Left hindlimb (tissue), 1 donor: ENCODE measurements around the gene PLCB3.

ENCODE experiments used
- DNase-seq: peaks from one replicate; pipeline ENCODE4 v3.0.0-alpha.2; 2018

Gene PLCB3

GRCh38 chr11:64222651-64223000, 28.7 kb upstream of the PLCB3 start:
- DNase-seq: no peak

DNA sequence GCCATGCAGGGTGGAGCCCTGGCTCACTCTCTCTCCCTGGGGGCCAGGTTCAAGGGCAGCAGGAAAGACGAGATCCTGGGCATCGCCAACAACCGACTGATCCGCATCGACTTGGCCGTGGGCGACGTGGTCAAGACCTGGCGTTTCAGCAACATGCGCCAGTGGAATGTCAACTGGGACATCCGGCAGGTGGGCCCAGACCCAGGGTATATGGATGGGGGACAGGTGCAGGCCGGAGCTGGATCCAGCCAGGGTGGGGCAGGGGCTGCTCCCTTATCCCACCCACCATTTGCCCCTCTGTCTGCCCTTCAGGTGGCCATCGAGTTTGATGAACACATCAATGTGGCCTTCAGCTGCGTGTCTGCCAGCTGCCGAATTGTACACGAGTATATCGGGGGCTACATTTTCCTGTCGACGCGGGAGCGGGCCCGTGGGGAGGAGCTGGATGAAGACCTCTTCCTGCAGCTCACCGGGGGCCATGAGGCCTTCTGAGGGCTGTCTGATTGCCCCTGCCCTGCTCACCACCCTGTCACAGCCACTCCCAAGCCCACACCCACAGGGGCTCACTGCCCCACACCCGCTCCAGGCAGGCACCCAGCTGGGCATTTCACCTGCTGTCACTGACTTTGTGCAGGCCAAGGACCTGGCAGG, 28.2 kb upstream of the PLCB3 start:
- peak; percentile 33 for DNase-seq

DNA sequence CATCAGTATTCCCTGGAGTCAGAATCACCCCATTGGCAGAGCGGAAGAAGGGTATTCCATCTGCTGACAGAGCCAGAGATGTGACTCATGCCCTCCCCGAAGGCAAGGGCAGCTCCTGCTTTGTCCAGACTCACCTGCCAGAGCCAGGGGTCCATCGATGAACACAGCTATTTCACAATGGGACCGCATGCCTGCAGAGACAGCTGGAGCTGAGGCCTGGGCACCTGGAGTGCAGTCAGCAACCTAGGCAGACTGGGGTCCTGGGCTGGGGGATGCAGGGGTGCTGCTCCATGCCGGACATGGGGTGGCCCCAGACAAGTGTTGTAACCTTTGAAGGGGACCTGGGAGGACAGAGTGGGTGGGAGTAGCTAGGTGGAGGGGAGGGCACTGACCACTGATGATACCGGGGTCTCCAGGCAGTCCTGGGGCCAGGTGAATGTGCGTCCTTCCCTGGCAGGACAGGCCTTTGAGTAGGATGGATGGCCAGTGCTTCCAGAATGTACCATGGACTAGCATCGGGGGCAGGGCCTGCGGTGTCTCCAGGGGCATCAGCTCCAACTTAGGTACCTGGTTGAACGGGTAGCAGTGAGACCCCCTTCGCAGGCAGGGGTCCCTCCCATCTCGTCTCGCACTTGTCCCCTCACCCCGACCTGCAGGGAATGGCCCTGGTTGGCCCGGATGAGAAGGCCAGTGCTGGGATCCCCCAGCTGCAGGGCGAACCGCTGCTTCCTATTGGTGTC, 27.0 kb upstream of the PLCB3 start:
- DNase-seq: peak; percentile 31

- peak; percentile 39 for DNase-seq
Measured at GRCh38 chr11:64224891-64225607, 26.3 kb upstream of the PLCB3 start.

- peak; percentile 92 for DNase-seq
Measured at GRCh38 chr11:64225608-64226506, 25.5 kb upstream of the PLCB3 start, which contains the start of the genes NUDT22 and TRPT1. TSS of gene NUDT22 (plus strand) at chr11:64226274. CDS start at chr11:64226653, 379 bp downstream. TSS of gene TRPT1 (minus strand) at chr11:64226186. CDS start at chr11:64225860, 326 bp downstream.

- no peak for DNase-seq
Measured at GRCh38 chr11:64226507-64227051, 24.8 kb upstream of the PLCB3 start.

DNA sequence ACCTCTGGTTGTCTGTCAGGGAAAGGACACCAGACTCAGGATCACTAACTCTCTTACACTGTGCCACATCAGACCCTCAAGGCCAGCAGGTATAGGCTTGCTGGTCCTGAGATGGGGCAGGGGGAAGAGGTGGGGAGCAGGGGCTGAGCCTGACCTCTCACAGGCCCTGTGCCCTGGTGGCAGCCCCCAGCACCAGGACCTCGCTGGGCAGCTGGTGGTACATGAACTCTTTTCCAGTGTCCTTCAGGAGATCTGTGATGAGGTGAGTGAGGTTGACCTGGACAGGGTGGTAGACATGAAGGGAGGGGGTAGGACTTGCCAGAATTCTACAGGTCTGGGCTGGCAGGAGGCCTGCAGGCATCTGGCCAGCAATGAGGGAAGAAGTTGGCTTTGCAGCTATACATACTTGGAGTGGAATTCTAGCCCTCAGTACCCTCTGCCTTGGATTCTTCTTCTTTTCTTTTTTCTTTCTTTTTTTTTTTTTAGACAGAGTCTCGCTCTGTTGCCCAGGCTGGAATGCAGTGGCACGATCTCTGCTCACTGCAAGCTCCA, 23.8 kb upstream of the PLCB3 start:
- no peak for DNase-seq

DNA sequence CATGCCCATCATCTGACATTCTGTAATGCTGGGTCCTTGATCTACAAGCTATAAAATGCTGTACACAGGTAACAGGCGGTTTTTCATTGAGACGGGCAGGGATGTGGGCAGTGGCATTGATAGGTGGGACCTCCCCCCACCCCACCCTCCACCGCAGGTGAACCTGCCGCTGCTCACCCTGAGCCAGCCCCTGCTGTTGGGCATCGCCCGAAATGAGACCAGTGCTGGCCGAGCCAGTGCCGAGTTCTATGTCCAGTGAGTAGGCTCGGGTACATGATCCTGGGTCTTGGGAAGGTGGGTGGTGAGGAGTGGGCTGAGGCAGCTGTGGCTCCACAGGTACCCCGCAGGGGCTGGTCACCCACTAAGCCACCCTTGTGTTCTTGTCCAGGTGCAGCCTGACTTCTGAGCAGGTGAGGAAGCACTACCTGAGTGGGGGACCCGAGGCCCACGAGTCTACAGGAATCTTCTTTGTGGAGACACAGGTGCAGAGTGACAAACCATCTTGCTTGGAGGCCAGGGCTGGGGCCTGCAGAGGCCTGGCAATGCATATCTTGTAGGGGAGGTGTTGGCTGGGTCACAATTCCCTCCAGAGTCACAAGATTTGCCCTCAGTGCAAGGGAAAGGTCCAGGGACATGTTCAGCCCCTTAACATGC, 22.1 kb upstream of the PLCB3 start:
- no peak for DNase-seq

- no peak for DNase-seq
Measured at GRCh38 chr11:64229744-64230170, 21.6 kb upstream of the PLCB3 start.

- peak; percentile 92 for DNase-seq
Measured at GRCh38 chr11:64230171-64230984, 21.0 kb upstream of the PLCB3 start, which contains the start of gene DNAJC4. TSS of gene DNAJC4 (plus strand) at chr11:64230548. CDS start at chr11:64230855, 307 bp downstream.

- DNase-seq: no peak
Measured at GRCh38 chr11:64230985-64231365, 20.4 kb upstream of the PLCB3 start.

GRCh38 chr11:64231546-64231945, 19.8 kb upstream of the PLCB3 start:
- DNase-seq: no peak

DNA sequence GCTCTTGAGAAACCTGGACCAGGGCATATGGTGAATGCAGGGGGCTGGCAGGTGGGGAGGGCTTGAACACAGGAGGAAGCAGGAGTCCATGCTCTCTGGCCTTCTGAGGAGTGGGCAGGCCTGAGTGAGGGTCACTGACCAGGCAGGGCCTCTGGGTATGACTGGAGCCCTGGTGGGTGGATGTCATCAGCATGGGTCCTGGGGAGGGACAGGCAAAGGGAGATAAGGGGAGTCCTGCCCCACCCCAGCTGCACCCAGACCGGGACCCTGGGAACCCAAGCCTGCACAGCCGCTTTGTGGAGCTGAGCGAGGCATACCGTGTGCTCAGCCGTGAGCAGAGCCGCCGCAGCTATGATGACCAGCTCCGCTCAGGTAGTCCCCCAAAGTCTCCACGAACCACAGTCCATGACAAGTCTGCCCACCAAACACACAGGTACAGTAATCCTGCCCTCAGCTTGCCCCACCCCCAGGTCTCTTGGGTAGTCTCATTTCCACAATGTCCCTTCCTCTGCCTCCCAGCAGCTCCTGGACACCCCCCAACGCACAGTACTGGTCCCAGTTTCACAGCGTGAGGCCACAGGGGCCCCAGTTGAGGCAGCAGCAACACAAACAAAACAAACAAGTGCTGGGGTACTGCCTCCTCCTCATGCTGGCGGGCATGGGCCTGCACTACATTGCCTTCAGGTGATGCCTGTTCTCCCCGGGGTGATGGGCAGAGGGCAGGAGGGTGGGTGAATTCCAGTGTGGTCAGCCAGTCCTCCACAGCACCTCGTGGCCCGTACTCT, 19.0 kb upstream of the PLCB3 start:
- no peak for DNase-seq

DNA sequence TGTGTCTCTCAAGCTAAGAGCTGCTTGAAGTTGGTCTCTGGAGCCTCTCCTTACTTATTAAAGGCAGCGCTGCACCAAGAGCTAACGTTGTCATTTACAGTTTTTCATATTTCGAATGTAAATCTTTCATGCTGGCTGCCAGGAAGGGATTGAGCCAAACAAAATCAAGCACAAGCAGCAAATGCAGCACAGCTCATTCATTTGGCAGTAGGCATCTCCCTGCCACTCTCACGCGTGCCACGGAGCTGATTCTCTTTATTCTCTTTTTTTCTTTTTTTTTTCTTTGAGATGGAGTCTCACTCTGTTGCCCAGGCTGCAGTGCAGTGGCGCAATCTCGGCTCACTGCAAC, 18.4 kb upstream of the PLCB3 start:
- DNase-seq: no peak

DNA sequence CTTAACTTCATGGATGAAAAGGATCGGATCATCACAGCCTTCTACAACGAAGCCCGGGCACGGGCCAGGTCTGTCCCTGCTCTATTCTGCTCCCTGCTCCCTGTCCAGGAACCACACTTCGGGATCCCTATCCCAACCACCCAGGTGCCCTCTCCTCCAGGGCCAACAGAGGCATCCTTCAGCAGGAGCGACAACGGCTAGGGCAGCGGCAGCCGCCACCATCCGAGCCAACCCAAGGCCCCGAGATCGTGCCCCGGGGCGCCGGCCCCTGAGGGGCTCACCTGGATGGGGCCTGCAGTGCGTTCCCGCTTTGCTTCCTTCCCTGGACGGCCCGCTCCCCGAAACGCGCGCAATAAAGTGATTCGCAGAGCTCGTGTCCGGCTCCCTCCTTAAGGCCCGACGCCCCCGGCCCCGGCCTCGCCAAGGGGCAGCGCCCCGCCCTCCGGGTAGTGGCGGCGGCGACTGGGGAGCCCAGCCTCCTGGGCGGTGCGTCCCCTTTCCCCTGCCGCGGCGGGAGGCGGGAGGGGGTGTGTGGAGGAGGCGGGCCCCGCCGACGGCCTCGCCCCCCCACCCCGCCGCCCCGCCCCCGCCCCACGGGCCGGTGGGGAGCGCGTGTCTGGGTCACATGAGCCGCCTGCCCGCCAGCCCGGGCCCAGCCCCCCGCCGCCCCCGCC, 17.3 kb upstream of the PLCB3 start, which contains the start of gene VEGFB:
Gene VEGFB, plus strand, starts transcription at position 672 of the 674 bp plus-strand sequence. CDS start 250 bp downstream, outside the sequence.
- peak; percentile 81 for DNase-seq

DNA sequence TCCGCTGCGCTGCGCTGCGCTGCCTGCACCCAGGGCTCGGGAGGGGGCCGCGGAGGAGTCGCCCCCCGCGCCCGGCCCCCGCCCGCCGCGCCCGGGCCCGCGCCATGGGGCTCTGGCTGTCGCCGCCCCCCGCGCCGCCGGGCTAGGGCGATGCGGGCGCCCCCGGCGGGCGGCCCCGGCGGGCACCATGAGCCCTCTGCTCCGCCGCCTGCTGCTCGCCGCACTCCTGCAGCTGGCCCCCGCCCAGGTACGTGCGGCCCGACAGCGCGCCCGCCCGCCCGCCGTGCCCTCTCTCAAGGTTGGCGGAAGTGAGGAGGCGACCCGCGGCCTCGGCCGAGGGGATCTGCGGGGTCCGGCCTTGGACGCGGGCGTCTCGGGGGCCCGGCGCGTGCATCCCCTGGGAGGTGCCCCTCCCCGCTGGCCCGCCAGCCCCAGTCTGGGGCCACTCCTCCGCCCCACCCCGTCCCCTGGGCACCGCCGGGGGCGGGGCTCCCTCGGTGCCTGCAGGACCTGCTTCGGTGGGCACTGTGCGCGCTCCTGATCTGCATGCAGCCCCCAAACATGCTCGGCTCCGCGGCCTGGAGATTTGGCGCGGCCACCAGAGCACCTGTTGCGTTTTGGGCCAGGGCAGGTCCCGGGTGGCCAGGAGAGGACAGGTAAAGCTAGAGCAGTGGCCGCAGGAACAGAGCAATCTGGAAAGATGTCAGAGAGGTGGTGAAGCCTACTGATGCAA, 16.5 kb upstream of the PLCB3 start:
- no peak for DNase-seq

DNA sequence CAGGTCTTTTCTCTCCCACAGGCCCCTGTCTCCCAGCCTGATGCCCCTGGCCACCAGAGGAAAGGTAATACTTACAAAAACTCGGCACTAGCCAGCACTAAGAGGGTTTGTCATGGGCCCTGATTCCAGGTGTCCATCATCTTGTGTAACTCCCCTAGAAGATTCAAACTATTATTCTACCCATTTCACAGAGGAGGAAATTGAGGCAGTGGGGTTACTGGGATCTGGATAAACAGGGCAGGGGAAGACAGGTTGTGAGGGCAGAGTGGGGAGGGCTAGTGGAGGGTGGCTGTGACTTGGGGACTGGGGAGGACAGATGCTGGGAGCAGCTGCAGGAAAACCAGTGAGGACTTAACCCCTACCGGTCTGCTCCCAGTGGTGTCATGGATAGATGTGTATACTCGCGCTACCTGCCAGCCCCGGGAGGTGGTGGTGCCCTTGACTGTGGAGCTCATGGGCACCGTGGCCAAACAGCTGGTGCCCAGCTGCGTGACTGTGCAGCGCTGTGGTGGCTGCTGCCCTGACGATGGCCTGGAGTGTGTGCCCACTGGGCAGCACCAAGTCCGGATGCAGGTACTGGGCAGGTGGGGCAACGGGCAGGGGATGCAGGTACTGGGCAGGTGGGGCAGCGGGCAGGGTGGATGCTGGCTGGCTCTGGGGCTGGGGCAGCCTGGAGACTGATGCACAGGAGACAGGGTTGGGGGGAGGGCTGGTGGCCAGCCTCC, 15.7 kb upstream of the PLCB3 start:
- DNase-seq: no peak
